Small intestine (tissue), 7 donors: ENCODE measurements around the gene CD2AP. TPM values are rescaled to one million over a fixed set of nuclear protein-coding genes. Genes with fewer than 3 reads are reported as not detected.

Experiments used
- DNase-seq, 2 donors: peaks; one replicate each; pipeline versions ENCODE4 v3.0.0 to v3.0.0-alpha.2; 2013
- FAIRE-seq: peaks from 2 replicates; lab custom pipeline; 2012; peaks lifted over from hg19 to GRCh38; lab: Jason Lieb, UNC
- H3K27ac ChIP-seq, 3 donors: one replicate each; pipeline ENCODE4 v1.5.1; 2013; ENCODE audit warnings: low read length in 2 of 3, mild to moderate bottlenecking in 2 of 3, control low read depth in 1 of 3, inconsistent platforms in 1 of 3, low read depth in 1 of 3, moderate library complexity in 1 of 3
- H3K27me3 ChIP-seq, 3 donors: one replicate each; pipeline ENCODE4 v1.6.1; 2013; ENCODE audit warnings: low read length in 3 of 3, inconsistent platforms in 1 of 3; ENCODE audit not compliant: control insufficient read depth in 3 of 3, insufficient read depth in 3 of 3
- H3K36me3 ChIP-seq, 3 donors: one replicate each; pipeline ENCODE4 v1.6.1; 2013; ENCODE audit warnings: low read length in 3 of 3, inconsistent platforms in 1 of 3, low read depth in 1 of 3, mild to moderate bottlenecking in 1 of 3, moderate library complexity in 1 of 3; ENCODE audit not compliant: control insufficient read depth in 3 of 3, insufficient read depth in 2 of 3
- H3K4me1 ChIP-seq, 3 donors: one replicate each; pipeline ENCODE4 v1.6.1; 2013; ENCODE audit warnings: low read length in 2 of 3, inconsistent platforms in 1 of 3, low read depth in 1 of 3, mild to moderate bottlenecking in 1 of 3, moderate library complexity in 1 of 3; ENCODE audit not compliant: control insufficient read depth in 3 of 3, insufficient read depth in 2 of 3
- H3K4me3 ChIP-seq, 3 donors: one replicate each; pipeline ENCODE4 v1.5.1; 2013; ENCODE audit warnings: low read length in 3 of 3, control low read depth in 1 of 3, inconsistent platforms in 1 of 3, low read depth in 1 of 3, mild to moderate bottlenecking in 1 of 3, moderate library complexity in 1 of 3
- H3K9me3 ChIP-seq, 2 donors: one replicate each; pipeline ENCODE4 v1.6.1; 2013; ENCODE audit warnings: low read depth in 1 of 2, low read length in 1 of 2; ENCODE audit not compliant: control insufficient read depth in 2 of 2, insufficient read depth in 1 of 2
- WGBS, 3 donors: extraction: QIAGEN DNeasy Blood & Tissue Kit; methylation state at CpG; one replicate each; pipeline ENCODE4 v1.1.7; 2013; 5-methylcytosine and 5-hydroxymethylcytosine counted together
- polyA plus RNA-seq, 4 donors: library from polyadenylated mRNA; stranded (reverse) in 3 of 4; unstranded in 1 of 4; fragments of 200-250 nt in 3 of 4; fragments of 120-200 nt in 1 of 4; gene quantifications; one replicate each; pipeline versions ENCODE4 v1.2.1 to v1.2.3, GENCODE V29; 2013
- donor health status: healthy with polysubstance abuse.
- donor health status: control.
- donor health status: control.
- donor health status: Bipolar disorder and iron deficiency.
- donor health status: healthy.

Gene CD2AP
- polyA plus RNA-seq, 4 donors, result 24.4 to 68.7 (median 63.0) TPM

GRCh38 chr6:47495207-47495606 is 17.6 kb downstream of the CD2AP start:
- Histone ChIP-seq H3K9me3 (no peaks in the 10 kb centered on the region), H3K27me3 (no peaks in the 10 kb centered on the region), H3K27ac (peak overlapping the region in 1 of 3 donors; percentile 4), H3K36me3 (peaks cover 2 to 9% (median 2%) of the 10 kb centered on the region in 3 donors), H3K4me3 (no peak overlapping the region), H3K4me1 (peaks cover 0 to 3% (median 2%) of the 10 kb centered on the region in 3 donors)
- FAIRE-seq, result no peak
- DNase-seq, result no peak
- WGBS, 3 donors, result 82 to 91% (median 88%) methylated on average over 8 of the region's 8 CpGs

GRCh38 chr6:47495954-47496545 is 18.5 kb downstream of the CD2AP start:
- no peak for DNase-seq
- Histone ChIP-seq H3K36me3 (peaks cover 2 to 9% (median 2%) of the 10 kb centered on the region in 3 donors), H3K9me3 (no peaks in the 10 kb centered on the region), H3K27ac (no peak overlapping the region), H3K4me1 (peaks cover 0 to 10% (median 2%) of the 10 kb centered on the region in 3 donors), H3K27me3 (no peaks in the 10 kb centered on the region), H3K4me3 (no peak overlapping the region)
- WGBS, 3 donors, result 13 to 47% (median 18%) methylated on average over 2 of the region's 2 CpGs
- FAIRE-seq, result peak; percentile 70

GRCh38 chr6:47496935-47497579 is 19.5 kb downstream of the CD2AP start:
- Histone ChIP-seq H3K4me3 (no peak overlapping the region), H3K36me3 (peaks cover 2 to 9% (median 2%) of the 10 kb centered on the region in 3 donors), H3K4me1 (peaks cover 4 to 20% (median 8%) of the 10 kb centered on the region in 3 donors), H3K27me3 (no peaks in the 10 kb centered on the region), H3K27ac (no peak overlapping the region), H3K9me3 (no peaks in the 10 kb centered on the region)
- FAIRE-seq (no peak), DNase-seq (no peak)
- WGBS, 3 donors, result 73 to 82% (median 76%) methylated on average over 8 of the region's 8 CpGs

GRCh38 chr6:47502920-47503319 is 25.3 kb downstream of the CD2AP start:
- WGBS, 3 donors, result 78 to 81% (median 78%) methylated on average over 2 of the region's 2 CpGs
- peaks cover 0 to 5% of the 10 kb centered on the region in 2 donors for H3K9me3 ChIP-seq
- no peaks in the 10 kb centered on the region for H3K27me3 ChIP-seq
- no peak for DNase-seq
- H3K4me3 ChIP-seq, result no peak overlapping the region
- H3K27ac ChIP-seq, result no peak overlapping the region
- peaks cover 0 to 4% (median 3%) of the 10 kb centered on the region in 3 donors for H3K36me3 ChIP-seq
- H3K4me1 ChIP-seq, result peaks cover 6 to 17% (median 13%) of the 10 kb centered on the region in 3 donors
- FAIRE-seq, result no peak

GRCh38 chr6:47509937-47510336 is 32.3 kb downstream of the CD2AP start:
- FAIRE-seq, result no peak
- Histone ChIP-seq H3K9me3 (peaks cover 0 to 20% of the 10 kb centered on the region in 2 donors), H3K27me3 (no peaks in the 10 kb centered on the region), H3K36me3 (peaks cover 0 to 11% (median 5%) of the 10 kb centered on the region in 3 donors), H3K4me1 (peaks cover 0 to 4% (median 3%) of the 10 kb centered on the region in 3 donors), H3K27ac (no peak overlapping the region), H3K4me3 (no peak overlapping the region)
- WGBS, 3 donors, result 75 to 79% (median 76%) methylated on average over 1 of the region's 1 CpG
- DNase-seq, result no peak

GRCh38 chr6:47512872-47513271 is 35.3 kb downstream of the CD2AP start:
- Histone ChIP-seq H3K4me1 (peaks cover 0 to 4% (median 3%) of the 10 kb centered on the region in 3 donors), H3K4me3 (no peak overlapping the region), H3K36me3 (peaks cover 0 to 15% (median 2%) of the 10 kb centered on the region in 3 donors), H3K27ac (no peak overlapping the region), H3K27me3 (no peaks in the 10 kb centered on the region), H3K9me3 (peaks cover 0 to 15% of the 10 kb centered on the region in 2 donors)
- no peak for FAIRE-seq
- DNase-seq, result peak in 1 of 2 donors; percentile 21

GRCh38 chr6:47519279-47519678 is 41.7 kb downstream of the CD2AP start:
- Histone ChIP-seq H3K27me3 (no peaks in the 10 kb centered on the region), H3K4me3 (no peak overlapping the region), H3K27ac (peak overlapping the region in 1 of 3 donors; percentile 71), H3K4me1 (peaks cover 0 to 14% (median 10%) of the 10 kb centered on the region in 3 donors), H3K36me3 (peaks cover 0 to 9% (median 0%) of the 10 kb centered on the region in 3 donors), H3K9me3 (no peaks in the 10 kb centered on the region)
- DNase-seq (peak; percentile 54 to 84), FAIRE-seq (no peak)
- 18 to 52% (median 37%) methylated on average over 2 of the region's 2 CpGs for WGBS, 3 donors

- peaks cover 0 to 9% (median 0%) of the 10 kb centered on the region in 3 donors for H3K36me3 ChIP-seq
- peaks cover 0 to 15% (median 10%) of the 10 kb centered on the region in 3 donors for H3K4me1 ChIP-seq
- peak overlapping the region in 2 of 3 donors; percentile 18 to 71 for H3K27ac ChIP-seq
- no peak overlapping the region for H3K4me3 ChIP-seq
- FAIRE-seq (no peak), DNase-seq (peak; percentile 69 to 87)
- 27 to 55% (median 30%) methylated on average over 6 of the region's 6 CpGs for WGBS, 3 donors
- H3K27me3 ChIP-seq, result no peaks in the 10 kb centered on the region
- H3K9me3 ChIP-seq, result no peaks in the 10 kb centered on the region
These were observed 42.7 kb downstream of the CD2AP start for GRCh38 chr6:47520282-47520681.
